ENCODE data around the gene GPR146. TPM values are rescaled to one million over a fixed set of nuclear protein-coding genes. Genes with fewer than 3 reads are reported as not detected.

GPR146 gene
- total and polyA plus RNA-seq, 2 of the 8 experiments (the other 6 are each of a cell fraction or from before 2014, with no cell fraction given) = 1.8 to 2.7 TPM

- TF ChIP-seq GABPA (IDR thresholded peaks at IDR 0.05; ENCODE audit: borderline replicate concordance, insufficient read depth, low read length) (peak; percentile 86; the same call in 1 of the 2 replicates), RFX5 (IDR thresholded peaks at IDR 0.05; ENCODE audit: borderline replicate concordance, low read depth, low read length) (no peak), NRF1 (IDR thresholded peaks at IDR 0.05; ENCODE audit: low read depth, low read length) (no peak), CHD2 (IDR thresholded peaks at IDR 0.05; ENCODE audit: low read length) (no peak), CBX5 (IDR thresholded peaks at IDR 0.05; ENCODE audit: low read depth, low read length) (no peak), RAD21 (IDR thresholded peaks at IDR 0.05 in 1 of 2, conservative IDR thresholded peaks at IDR 0.05 in 1 of 2; ENCODE audit: low read depth in 2 of 2, low read length in 2 of 2) (peak; percentile 88 to 95), ATF3 (IDR thresholded peaks at IDR 0.05; ENCODE audit: insufficient read depth, low read depth, low read length) (no peak), HDAC6 (IDR thresholded peaks at IDR 0.05; ENCODE audit: low read depth, low read length) (no peak), SIX5 (IDR thresholded peaks at IDR 0.05; ENCODE audit: low read depth, low read length) (no peak), CTCF (IDR thresholded peaks at IDR 0.05; ENCODE audit: control extremely low read depth in 1 of 3, insufficient read depth in 1 of 3, low read depth in 1 of 3, low read length in 3 of 3) (peak in 2 of 3 experiments; percentile 78 to 96; a peak in 3 of 4 replicates), SP1 (IDR thresholded peaks at IDR 0.05; ENCODE audit: low read depth, low read length) (no peak), TAF7 (optimal IDR thresholded peaks at IDR 0.05; ENCODE audit: borderline replicate concordance, low read depth, low read length) (peak; percentile 56), SRF (IDR thresholded peaks at IDR 0.05; ENCODE audit: low read depth, low read length) (no peak)
These were observed 21.4 kb downstream of the GPR146 start (continued) for GRCh38 chr7:1065585-1066241.

Measured in H1 (cell line).